PC-9 (cell line): Measurements from ENCODE around the gene EPHA3.

Experiments used
- EZH2 ChIP-seq: fragments of 200-600 bp; sonication (generic); IDR thresholded peaks from 2 replicates; pipeline ENCODE4 v1.8.0; 2017; ENCODE audit warnings: antibody characterized with exemption, low read depth
- TF ChIP-seq, protein P1 (sequence below): fragments of 200-600 bp; sonication (generic); conservative IDR thresholded peaks from 2 replicates; pipeline ENCODE4 v1.6.1; 2017; ENCODE audit warnings: mixed run types, antibody characterized with exemption, mild to moderate bottlenecking, moderate library complexity

DNA sequence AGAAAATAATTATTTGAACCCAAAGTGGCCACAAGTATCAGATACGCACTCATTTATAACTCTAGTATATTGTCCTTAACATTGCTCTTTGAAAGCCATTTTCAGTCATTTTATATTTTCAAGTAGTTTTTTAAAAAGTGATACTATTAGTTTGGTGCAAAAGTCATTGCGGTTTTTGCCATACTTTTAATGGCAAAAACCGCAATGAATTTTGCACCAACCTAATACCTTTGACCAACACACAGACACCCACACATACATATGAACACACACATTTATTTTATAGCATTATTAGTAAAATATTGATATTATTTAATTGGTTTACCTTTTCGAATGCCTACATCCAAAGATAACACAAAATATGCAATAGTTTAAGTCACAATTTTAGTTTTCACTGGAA is 154.3 kb downstream of the EPHA3 start:
- TF ChIP-seq, protein P1, sequence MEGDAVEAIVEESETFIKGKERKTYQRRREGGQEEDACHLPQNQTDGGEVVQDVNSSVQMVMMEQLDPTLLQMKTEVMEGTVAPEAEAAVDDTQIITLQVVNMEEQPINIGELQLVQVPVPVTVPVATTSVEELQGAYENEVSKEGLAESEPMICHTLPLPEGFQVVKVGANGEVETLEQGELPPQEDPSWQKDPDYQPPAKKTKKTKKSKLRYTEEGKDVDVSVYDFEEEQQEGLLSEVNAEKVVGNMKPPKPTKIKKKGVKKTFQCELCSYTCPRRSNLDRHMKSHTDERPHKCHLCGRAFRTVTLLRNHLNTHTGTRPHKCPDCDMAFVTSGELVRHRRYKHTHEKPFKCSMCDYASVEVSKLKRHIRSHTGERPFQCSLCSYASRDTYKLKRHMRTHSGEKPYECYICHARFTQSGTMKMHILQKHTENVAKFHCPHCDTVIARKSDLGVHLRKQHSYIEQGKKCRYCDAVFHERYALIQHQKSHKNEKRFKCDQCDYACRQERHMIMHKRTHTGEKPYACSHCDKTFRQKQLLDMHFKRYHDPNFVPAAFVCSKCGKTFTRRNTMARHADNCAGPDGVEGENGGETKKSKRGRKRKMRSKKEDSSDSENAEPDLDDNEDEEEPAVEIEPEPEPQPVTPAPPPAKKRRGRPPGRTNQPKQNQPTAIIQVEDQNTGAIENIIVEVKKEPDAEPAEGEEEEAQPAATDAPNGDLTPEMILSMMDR, result no peak
- TF ChIP-seq EZH2, result no peak
